Mucosa of stomach (tissue), 1 donor: ENCODE measurements around the gene SLC25A19.

Experiments used
- H3K27me3 ChIP-seq: one replicate; pipeline ENCODE4 v1.7.0; 2013; ENCODE audit warnings: mild to moderate bottlenecking, low read length; ENCODE audit not compliant: control insufficient read depth, insufficient read depth
- H3K36me3 ChIP-seq: one replicate; pipeline ENCODE4 v1.7.0; 2013; ENCODE audit warnings: low read length; ENCODE audit not compliant: control insufficient read depth, insufficient read depth
- H3K4me1 ChIP-seq: one replicate; pipeline ENCODE4 v1.7.0; 2013; ENCODE audit warnings: mild to moderate bottlenecking, low read length; ENCODE audit not compliant: control insufficient read depth, insufficient read depth
- H3K4me3 ChIP-seq: one replicate; pipeline ENCODE4 v1.7.0; 2013; ENCODE audit warnings: low read length
- H3K9ac ChIP-seq: one replicate; pipeline ENCODE4 v1.7.0; 2013; ENCODE audit warnings: mild to moderate bottlenecking, low read length, moderate library complexity
- H3K9me3 ChIP-seq: one replicate; pipeline ENCODE4 v1.7.0; 2013; ENCODE audit warnings: mild to moderate bottlenecking, low read length, moderate library complexity; ENCODE audit not compliant: control insufficient read depth
- donor health status: Pancreatic carcinoma.

The SLC25A19 gene

DNA sequence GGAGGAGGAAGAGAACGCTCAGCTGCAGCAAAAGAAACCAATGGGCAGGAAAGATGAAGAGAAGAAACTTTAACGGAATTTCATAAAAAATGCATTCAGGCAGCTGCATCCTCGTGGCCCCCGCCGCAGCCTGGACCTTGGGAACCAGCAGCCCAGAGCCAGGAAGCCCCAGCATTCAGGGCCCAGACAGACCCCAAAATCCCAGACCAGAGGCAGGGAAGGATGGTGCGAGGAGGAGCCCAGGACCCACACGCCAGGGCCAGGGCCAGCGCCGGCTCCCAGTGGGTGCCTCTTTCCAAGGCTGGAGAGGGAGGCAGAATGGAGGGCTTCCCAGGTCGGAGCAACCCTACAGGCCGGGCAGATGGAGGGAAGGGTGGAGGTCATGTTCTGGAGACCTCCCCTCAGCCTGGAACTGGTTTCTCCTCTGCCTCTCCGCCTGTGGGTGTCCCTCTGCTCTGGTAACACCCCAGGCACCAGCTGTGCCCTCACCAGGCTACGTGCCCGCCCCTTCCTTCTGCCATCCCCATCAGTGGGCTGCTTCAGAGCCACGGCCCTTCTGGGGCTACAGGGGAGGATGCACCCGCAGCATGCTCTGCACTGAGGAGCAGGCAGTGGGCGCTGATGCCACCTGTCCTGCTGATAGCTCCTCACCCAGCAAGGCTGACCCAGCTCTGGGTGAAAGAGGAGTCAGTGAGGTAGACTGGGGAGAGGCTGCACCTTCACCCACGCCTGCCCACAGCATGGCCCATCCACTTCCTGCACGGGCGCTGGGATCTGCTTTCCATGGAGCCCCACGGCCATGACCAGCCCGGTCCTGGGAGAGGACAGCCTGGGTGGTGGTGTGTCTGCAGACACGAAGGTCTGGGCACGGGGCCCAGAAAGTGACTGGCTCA lies 17.0 kb downstream of the SLC25A19 start:
- Histone ChIP-seq H3K4me1 (peaks cover 25% of the 10 kb centered on the region), H3K9me3 (no peaks in the 10 kb centered on the region), H3K27me3 (no peaks in the 10 kb centered on the region), H3K36me3 (no peaks in the 10 kb centered on the region), H3K4me3 (peak overlapping the region; percentile 41), H3K9ac (peak overlapping the region; percentile 71)

- H3K4me1 ChIP-seq: peaks cover 29% of the 10 kb centered on the region
- no peaks in the 10 kb centered on the region for H3K9me3 ChIP-seq
- H3K4me3 ChIP-seq: peak overlapping the region; percentile 41
- H3K27me3 ChIP-seq: no peaks in the 10 kb centered on the region
- peak overlapping the region; percentile 71 for H3K9ac ChIP-seq
- H3K36me3 ChIP-seq: no peaks in the 10 kb centered on the region
These were observed 17.8 kb downstream of the SLC25A19 start for GRCh38 chr17:75271233-75271954.

DNA sequence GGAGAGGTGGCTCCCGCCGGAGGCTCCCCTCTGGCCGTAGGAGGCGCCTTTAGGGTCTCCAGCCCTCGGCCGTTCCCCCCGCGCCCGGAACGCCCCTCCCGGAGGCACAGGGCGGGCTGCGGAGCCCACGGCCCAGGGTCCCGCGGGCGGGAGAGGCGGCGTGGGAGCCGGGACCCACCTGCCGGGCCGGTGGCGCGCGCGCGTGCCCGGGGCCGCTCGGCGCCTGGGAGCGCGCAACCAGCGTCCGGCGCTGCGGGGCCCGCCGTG lies 18.3 kb downstream of the SLC25A19 start, which contains the start of gene MIF4GD:
MIF4GD (minus strand) TSS at position 266 of the 267 bp plus-strand sequence. CDS start 1,036 bp downstream, outside the sequence.
- Histone ChIP-seq H3K4me3 (peak within 1 kb of the TSS; percentile 96), H3K4me1 (peaks cover 29% of the 10 kb centered on the region), H3K9me3 (no peaks in the 10 kb centered on the region), H3K36me3 (no peaks in the 10 kb centered on the region), H3K27me3 (no peaks in the 10 kb centered on the region), H3K9ac (peak within 1 kb of the TSS; percentile 90)

DNA sequence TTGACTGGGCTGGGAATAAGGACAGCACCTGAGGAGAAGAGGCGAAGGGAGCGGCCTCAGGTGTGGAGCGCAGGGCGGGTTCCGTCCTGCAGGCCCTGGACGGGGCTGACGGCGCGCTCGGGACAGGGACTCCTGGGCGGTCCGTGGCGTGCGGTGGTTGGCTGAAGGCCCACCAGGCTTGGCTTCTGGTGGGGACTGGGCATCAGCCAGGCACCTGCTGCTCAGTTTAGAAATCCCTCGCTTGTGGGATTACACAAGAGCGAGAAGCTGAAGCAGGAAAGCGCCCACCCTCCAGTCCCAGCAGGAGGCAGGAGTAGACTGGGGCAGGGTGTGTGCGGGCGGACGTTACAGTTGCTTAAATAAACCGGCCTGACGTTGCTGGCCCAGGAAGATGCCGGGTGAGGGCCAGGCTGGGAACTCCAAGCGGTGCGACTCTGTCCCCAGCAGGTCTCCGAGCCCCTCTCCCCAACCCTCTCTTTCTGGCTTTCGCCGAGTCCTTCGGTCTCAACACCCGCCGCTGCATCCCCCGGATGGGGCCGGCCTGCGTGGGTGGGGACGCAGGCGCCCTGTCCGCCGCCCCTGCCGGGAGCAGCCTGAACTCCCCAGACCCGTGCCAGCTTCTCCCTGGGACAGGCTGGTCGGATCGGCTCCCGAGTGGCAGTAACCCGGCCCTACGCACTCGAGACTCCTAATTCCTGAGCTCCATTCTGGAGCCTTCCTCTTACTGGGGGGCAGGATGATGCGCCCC lies 18.8 kb downstream of the SLC25A19 start:
- Histone ChIP-seq H3K27me3 (no peaks in the 10 kb centered on the region), H3K4me1 (peaks cover 29% of the 10 kb centered on the region)

DNA sequence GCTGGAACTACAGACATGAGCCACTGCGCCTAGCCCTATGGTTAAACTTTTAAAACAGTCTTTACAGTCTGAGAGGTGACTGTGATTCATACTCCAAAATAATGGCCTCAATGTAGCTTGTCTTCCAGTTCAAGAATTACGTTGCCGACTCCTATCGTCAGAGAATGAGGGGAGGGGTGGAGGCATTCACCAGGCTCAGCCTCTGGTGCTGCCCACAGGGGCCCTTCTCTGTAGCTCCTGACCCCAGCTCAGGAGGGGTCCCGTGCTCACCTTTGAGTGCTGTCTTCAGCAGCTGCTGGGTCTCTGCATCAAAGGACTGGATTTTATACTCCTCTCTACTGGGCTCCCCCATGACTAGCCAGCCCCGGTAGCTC lies 19.4 kb downstream of the SLC25A19 start:
- peaks cover 29% of the 10 kb centered on the region for H3K4me1 ChIP-seq
- H3K4me3 ChIP-seq: peak overlapping the region; percentile 96
- peaks cover 5% of the 10 kb centered on the region for H3K36me3 ChIP-seq
- H3K27me3 ChIP-seq: no peaks in the 10 kb centered on the region
- peak overlapping the region; percentile 90 for H3K9ac ChIP-seq
- no peaks in the 10 kb centered on the region for H3K9me3 ChIP-seq

More for the DNA sequence above, 18.8 kb downstream of the SLC25A19 start:
- no peaks in the 10 kb centered on the region for H3K9me3 ChIP-seq
- peaks cover 3% of the 10 kb centered on the region for H3K36me3 ChIP-seq
- peak overlapping the region; percentile 90 for H3K9ac ChIP-seq
- H3K4me3 ChIP-seq: peak overlapping the region; percentile 96

GRCh38 chr17:75267411-75268232 lies 21.6 kb downstream of the SLC25A19 start:
- Histone ChIP-seq H3K4me3 (no peak overlapping the region), H3K9ac (no peak overlapping the region), H3K27me3 (no peaks in the 10 kb centered on the region), H3K4me1 (peaks cover 32% of the 10 kb centered on the region), H3K36me3 (peaks cover 5% of the 10 kb centered on the region), H3K9me3 (no peaks in the 10 kb centered on the region)

- Histone ChIP-seq H3K4me1 (peaks cover 32% of the 10 kb centered on the region), H3K4me3 (no peak overlapping the region), H3K9me3 (no peaks in the 10 kb centered on the region), H3K27me3 (no peaks in the 10 kb centered on the region), H3K36me3 (peaks cover 5% of the 10 kb centered on the region), H3K9ac (no peak overlapping the region)
These were observed 22.2 kb downstream of the SLC25A19 start for GRCh38 chr17:75267153-75267410.

DNA sequence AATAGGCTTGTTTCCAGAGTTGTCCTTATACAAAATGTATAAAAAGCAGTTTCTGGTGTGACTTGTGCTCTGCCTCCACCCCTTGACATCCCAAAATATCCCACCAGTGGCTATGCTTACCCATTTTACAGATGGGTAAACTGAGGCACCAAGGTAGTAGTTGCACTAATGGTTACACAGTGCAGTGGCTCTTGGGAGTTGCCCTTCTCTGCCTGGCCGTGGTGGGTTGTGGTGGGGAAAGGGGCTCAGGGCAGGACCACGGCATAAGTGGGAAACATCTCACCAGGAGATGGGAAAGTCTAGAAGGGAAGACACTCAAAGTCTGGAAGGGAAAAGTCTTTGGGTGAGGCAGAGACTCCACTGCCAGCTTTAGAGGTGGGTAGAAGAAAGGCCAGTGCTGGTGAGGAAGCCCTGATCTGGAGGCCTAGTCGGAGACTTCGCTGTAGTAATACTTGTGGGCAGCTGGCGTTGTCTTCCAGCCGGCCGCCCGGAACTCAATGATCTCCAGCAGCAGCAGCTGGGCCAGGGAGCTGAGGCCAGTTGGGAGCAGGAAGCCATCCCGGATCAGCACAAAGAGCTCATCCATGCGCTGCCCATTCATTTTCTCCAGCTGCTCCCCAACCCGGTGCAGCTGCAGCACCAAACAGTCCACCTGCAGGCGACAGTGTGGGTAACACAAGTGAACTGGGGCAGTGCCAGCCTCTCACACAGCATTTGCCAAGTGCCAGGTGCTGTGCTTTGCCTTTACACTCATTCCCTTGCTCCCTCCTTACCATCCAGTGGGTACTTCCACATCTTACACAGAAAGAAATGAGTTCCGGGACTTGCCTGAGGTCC lies 22.7 kb downstream of the SLC25A19 start:
- H3K36me3 ChIP-seq: peaks cover 5% of the 10 kb centered on the region
- no peak overlapping the region for H3K4me3 ChIP-seq
- no peak overlapping the region for H3K9ac ChIP-seq
- no peaks in the 10 kb centered on the region for H3K27me3 ChIP-seq
- H3K4me1 ChIP-seq: peaks cover 30% of the 10 kb centered on the region
- H3K9me3 ChIP-seq: no peaks in the 10 kb centered on the region

GRCh38 chr17:75265614-75266315 lies 23.5 kb downstream of the SLC25A19 start:
- Histone ChIP-seq H3K27me3 (no peaks in the 10 kb centered on the region), H3K9me3 (no peaks in the 10 kb centered on the region), H3K36me3 (peaks cover 5% of the 10 kb centered on the region), H3K9ac (no peak overlapping the region), H3K4me1 (peaks cover 30% of the 10 kb centered on the region), H3K4me3 (no peak overlapping the region)

DNA sequence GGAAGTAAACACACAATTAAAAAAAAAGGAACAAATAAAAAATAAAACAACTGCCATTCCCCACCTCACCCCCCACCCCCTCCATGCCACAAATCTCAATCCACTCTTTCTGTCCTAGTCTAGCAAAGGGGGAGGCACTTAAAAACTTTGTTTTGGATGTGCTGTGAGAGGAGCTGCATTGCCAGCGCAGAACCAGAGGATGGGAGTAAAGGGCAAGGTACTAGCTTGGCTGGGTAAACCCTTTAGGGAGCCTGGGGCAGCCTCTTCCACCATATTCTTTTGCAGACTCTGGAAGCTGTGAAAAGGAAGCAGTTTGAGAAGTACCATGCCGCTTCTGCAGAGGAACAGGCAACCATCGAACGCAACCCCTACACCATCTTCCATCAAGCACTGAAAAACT lies 26.2 kb downstream of the SLC25A19 start:
- Histone ChIP-seq H3K4me1 (peaks cover 33% of the 10 kb centered on the region), H3K36me3 (peaks cover 5% of the 10 kb centered on the region), H3K27me3 (no peaks in the 10 kb centered on the region), H3K9me3 (no peaks in the 10 kb centered on the region), H3K9ac (no peak overlapping the region), H3K4me3 (no peak overlapping the region)
